Measurements from ENCODE around the gene GPX2. TPM values are rescaled to one million over a fixed set of nuclear protein-coding genes. Genes with fewer than 3 reads are reported as not detected.

GPX2 gene
- total and polyA plus RNA-seq, 2 experiments from 2014 or later = 0.78 to 2.2 TPM

GRCh38 chr14:64930085-64930843 is 12.3 kb downstream of the GPX2 start:
- Mint-ChIP-seq H3K27me3 (ENCODE audit: insufficient read depth, low read depth, poor library complexity) (no peaks in the 10 kb centered on the region), H3K4me1 (no peaks in the 10 kb centered on the region), H3K27ac (no peak overlapping the region), H3K4me3 (no peak overlapping the region), H3K36me3 (ENCODE audit: low read depth) (peaks cover 18% of the 10 kb centered on the region; the same call in 2 of the 3 replicates), H3K9me3 (no peaks in the 10 kb centered on the region)
- H4K20me1 ChIP-seq (replicated peaks; ENCODE audit: insufficient read depth) = no peaks in the 10 kb centered on the region
- no peaks in the 10 kb centered on the region for H3K79me2 ChIP-seq (replicated peaks; ENCODE audit: insufficient read depth)
- H3K4me1 ChIP-seq (ENCODE audit: insufficient read depth) = no peaks in the 10 kb centered on the region
- H3F3A ChIP-seq (replicated peaks; ENCODE audit: low read depth) = peaks cover 3% of the 10 kb centered on the region; the same call in 1 of the 2 replicates
- H3K4me3 ChIP-seq = no peak overlapping the region
- ATAC-seq = no peak
- no peak overlapping the region for H3K4me2 ChIP-seq
- H3K36me3 ChIP-seq (ENCODE audit: insufficient read depth) = peaks cover 32% of the 10 kb centered on the region
- DNase-seq (ENCODE audit: low spot score) = no peak
- H2AFZ ChIP-seq = no peak overlapping the region
- H3K27me3 ChIP-seq (ENCODE audit: insufficient read depth) = no peaks in the 10 kb centered on the region
- H3K27ac ChIP-seq (ENCODE audit: low read depth) = no peak overlapping the region
- TF ChIP-seq POLR2AphosphoS5 (IDR thresholded peaks at IDR 0.05; ENCODE audit: low read depth) (no peak), EZH2phosphoT487 (IDR thresholded peaks at IDR 0.05; ENCODE audit: unreplicated experiment) (no peak), CREB1 (CRISPR knock-in tag; IDR thresholded peaks at IDR 0.05; ENCODE audit: low read depth) (no peak), ETS1 (IDR thresholded peaks at IDR 0.05) (no peak), EZH2 (IDR thresholded peaks at IDR 0.05; ENCODE audit: low read depth, unreplicated experiment) (no peak), ZNF462 (CRISPR knock-in tag; IDR thresholded peaks at IDR 0.05) (no peak), REST (IDR thresholded peaks at IDR 0.05; ENCODE audit: unreplicated experiment) (no peak), STAT1 (IDR thresholded peaks at IDR 0.05; ENCODE audit: unreplicated experiment) (no peak), ZNF114 (CRISPR knock-in tag; IDR thresholded peaks at IDR 0.05) (no peak), CTCF (conservative IDR thresholded peaks at IDR 0.05; ENCODE audit: low read depth in 2 of 2) (no peak), NANOG (IDR thresholded peaks at IDR 0.05; ENCODE audit: borderline replicate concordance) (no peak), ZNF331 (CRISPR knock-in tag; IDR thresholded peaks at IDR 0.05; ENCODE audit: low read depth) (no peak), JUNB (IDR thresholded peaks at IDR 0.05; ENCODE audit: unreplicated experiment) (no peak)
- no peaks in the 10 kb centered on the region for H3K9me2 ChIP-seq (ENCODE audit: insufficient read depth)

Measured in GM23338 (cell line).